Mesodermal cell (in vitro differentiated cells): ENCODE data around the gene DNAH17.

Source experiments
- H3K27ac ChIP-seq: 2 replicates; pipeline ENCODE4 v1.7.0; 2013; ENCODE audit warnings: mild to moderate bottlenecking, low read depth, low read length, moderate library complexity; ENCODE audit not compliant: severe bottlenecking
- H3K36me3 ChIP-seq: 2 replicates; pipeline ENCODE4 v1.7.1; 2013; ENCODE audit warnings: mild to moderate bottlenecking, low read length, moderate library complexity; ENCODE audit not compliant: control insufficient read depth, insufficient read depth
- H3K4me1 ChIP-seq: one replicate; pipeline ENCODE4 v1.7.1; 2013; ENCODE audit warnings: mild to moderate bottlenecking, low read length; ENCODE audit not compliant: insufficient read depth, control insufficient read depth, poor library complexity, severe bottlenecking
- H3K4me3 ChIP-seq: 2 replicates; pipeline ENCODE4 v1.7.0; 2013; ENCODE audit warnings: low read length, control low read depth, mild to moderate bottlenecking; ENCODE audit not compliant: insufficient read depth, poor library complexity, severe bottlenecking; ENCODE audit errors: extremely low read depth
- H3K9me3 ChIP-seq: 2 replicates; pipeline ENCODE4 v1.7.1; 2013; ENCODE audit warnings: mild to moderate bottlenecking, low read length, moderate library complexity; ENCODE audit not compliant: control insufficient read depth
- WGBS, 2 experiments: methylation state at CpG; one replicate each; pipeline ENCODE4 v1.1.5; 2013; ENCODE audit warnings: missing lambda C conversion rate in 2 of 2; ENCODE audit not compliant: insufficient coverage in 2 of 2; 5-methylcytosine and 5-hydroxymethylcytosine counted together

DNAH17 gene

DNA sequence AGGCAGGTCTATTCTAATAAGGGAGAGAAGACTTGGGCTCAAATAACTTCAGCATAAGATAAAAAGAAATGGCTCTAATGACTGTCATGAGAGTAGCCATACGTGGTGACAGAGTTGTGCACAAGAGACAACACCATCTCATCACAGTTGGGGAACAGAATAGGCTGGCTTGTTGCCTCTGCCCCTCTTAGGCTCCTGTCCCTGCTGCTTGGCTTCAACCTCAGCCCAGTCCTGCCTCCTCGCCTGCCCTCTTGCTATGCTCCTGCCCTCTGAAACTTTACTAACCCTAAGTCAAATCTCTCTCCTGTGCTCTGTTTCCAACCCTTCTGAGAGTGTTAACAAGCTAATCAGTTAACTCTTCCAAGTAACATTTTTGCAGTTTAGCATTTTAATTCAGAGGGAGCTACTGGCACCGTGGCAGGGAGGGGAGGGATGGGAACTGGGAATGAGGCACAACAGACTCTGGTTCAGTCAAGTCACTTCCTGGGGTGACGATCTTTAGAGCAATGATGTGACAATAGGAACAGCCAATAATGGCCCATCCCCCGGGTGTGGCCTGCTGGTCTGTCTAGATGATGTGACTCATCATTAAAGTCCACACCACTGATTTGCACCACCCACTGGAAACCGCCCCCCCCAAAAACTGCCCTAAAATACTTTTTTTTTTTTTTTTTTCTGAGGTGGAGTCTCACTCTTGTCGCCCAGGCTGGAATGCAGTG lies 35.5 kb downstream of the DNAH17 start:
- 76 to 77% methylated on average over 5 of the region's 7 CpGs for WGBS, 2 experiments
- Histone ChIP-seq H3K9me3 (no peaks in the 10 kb centered on the region), H3K4me3 (no peak overlapping the region), H3K4me1 (no peaks in the 10 kb centered on the region), H3K27ac (no peak overlapping the region), H3K36me3 (no peaks in the 10 kb centered on the region)

DNA sequence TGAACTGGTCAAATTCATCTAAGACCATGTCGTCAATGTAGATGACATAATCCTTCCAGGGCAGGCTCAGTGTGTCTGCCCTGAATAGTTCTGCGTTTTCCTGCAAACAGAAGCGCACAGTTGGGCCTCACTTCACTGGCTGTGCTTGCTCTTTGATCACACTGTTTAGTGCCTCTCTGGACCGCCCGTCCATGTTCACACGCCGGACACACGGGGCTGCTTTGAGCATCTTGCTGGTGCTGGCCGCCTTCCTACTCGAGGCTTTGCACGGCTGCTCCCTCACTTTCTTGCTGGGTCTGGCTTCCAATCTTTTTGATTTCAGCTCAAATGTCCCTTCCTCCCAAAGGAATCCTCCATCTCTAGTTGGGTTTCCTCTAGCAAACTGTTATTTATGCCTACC lies 37.4 kb downstream of the DNAH17 start:
- Histone ChIP-seq H3K4me1 (no peaks in the 10 kb centered on the region), H3K9me3 (no peaks in the 10 kb centered on the region), H3K36me3 (no peaks in the 10 kb centered on the region), H3K4me3 (no peak overlapping the region), H3K27ac (no peak overlapping the region)
- 90 to 94% methylated on average over 11 of the region's 11 CpGs for WGBS, 2 experiments

DNA sequence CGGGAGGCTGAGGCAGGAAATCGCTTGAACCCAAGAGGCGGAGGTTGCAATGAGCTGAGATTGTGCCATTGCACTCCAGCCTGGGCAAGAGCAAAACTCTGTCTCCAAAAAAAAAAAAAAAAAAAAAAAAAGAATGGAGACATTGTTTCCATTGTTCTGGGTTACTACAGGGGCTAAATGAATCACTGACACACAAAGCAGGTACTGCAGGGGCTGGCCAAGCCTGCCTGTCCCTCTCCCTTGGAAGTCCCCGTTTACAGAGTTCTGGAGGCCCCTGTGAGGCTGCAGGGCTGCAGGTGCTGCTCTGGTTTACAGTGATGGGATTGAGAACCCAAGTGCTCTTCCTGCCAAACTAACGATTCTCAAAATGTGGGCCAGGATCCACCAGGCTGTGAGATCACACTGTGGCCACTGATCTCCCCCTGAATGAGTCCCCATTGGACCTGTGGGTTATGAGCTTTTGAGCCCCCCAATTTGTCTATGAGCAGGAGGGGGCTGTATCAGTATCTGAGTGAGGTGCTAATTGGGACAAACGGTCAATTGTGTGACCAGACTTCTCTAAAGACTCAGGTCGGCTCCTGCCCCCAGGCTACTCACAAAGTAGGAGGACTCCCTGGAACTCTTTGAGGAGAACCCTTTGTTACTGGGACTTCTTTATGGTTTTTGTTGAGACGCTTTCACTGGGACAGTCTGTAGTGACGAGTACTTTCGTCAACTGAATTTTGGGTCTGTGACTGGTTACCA lies 39.0 kb downstream of the DNAH17 start:
- Histone ChIP-seq H3K4me3 (no peak overlapping the region), H3K4me1 (no peaks in the 10 kb centered on the region), H3K9me3 (no peaks in the 10 kb centered on the region), H3K36me3 (no peaks in the 10 kb centered on the region), H3K27ac (no peak overlapping the region)
- 73 to 76% methylated on average over 5 to 6 of the region's 10 CpGs for WGBS, 2 experiments

DNA sequence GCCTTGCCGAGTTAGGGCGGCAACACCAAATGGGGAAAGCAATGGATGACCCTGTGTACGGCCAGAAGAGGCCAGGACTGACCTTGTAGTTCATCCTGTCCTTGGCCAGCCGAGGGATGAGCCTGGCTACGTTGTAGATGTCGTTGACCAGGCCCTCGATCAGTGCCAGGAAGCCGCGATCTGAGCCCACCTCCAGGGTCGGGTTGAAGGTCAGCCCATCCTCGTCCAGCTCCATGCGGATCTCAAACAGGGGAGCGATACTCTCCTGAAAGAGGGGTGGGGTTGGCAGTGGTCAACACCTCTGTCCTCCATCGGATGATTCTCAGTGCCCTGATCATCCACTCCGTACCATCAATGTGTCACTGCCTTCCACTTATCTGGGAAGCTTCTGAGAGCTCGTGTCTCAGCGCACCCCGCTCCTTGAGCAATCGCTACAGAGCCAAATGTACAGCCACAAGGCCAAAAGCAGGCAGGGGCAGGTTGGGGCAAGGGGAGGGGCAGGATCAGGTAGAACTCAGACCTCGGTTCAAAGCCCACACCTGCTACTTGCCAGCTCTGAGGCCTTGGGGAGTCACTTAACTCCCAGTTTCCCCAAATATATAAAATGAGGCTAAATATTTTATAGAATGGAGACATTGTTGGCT lies 39.9 kb downstream of the DNAH17 start:
- no peaks in the 10 kb centered on the region for H3K4me1 ChIP-seq
- H3K27ac ChIP-seq = no peak overlapping the region
- no peaks in the 10 kb centered on the region for H3K9me3 ChIP-seq
- no peak overlapping the region for H3K4me3 ChIP-seq
- 90 to 94% methylated on average over 18 to 19 of the region's 20 CpGs for WGBS, 2 experiments
- H3K36me3 ChIP-seq = no peaks in the 10 kb centered on the region

DNA sequence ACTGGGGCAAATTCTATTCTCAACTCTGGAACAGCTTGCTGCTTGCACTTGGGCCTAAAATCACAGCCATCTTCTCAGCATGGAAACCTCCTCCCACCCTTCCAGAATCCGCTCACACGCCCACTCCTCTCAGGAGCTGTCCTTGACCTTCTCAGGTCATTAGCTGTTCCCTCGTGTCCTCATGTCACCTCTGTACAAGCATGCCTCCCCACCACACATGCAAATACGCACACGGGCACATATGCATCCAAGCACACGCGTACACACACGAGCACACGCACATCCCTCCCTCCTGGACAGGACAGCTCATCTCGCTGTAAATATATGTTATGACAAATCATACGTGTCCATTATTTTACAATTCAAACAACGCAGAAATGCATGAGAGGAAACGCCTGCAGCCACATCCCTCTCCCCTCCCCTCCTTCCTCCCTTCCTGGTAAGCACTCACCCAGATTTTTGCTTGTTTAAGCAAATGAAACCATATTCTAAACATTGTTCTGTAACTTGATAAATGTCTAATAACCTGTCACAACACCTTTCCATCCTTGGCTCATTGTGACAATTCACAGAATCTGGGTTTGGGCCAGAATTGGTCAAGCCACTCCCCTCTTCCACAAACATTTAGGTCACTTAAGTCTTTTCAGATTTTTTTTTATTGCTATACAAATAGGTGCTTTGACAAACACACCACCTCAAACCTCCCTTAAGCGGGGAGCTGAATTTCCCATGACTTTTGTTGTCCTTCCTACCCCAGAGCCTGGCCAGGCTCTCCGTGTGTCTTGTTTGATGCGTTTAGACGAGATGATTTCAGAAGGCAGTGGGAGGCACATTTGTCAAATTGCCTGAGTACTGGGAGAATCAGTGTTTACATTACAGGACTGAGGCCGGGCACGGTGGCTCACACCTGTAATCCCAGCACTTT lies 41.7 kb downstream of the DNAH17 start:
- no peaks in the 10 kb centered on the region for H3K9me3 ChIP-seq
- H3K36me3 ChIP-seq = no peaks in the 10 kb centered on the region
- WGBS, 2 experiments = 87 to 88% methylated on average over 11 to 18 of the region's 19 CpGs
- no peak overlapping the region for H3K27ac ChIP-seq
- H3K4me1 ChIP-seq = no peaks in the 10 kb centered on the region
- no peak overlapping the region for H3K4me3 ChIP-seq

DNA sequence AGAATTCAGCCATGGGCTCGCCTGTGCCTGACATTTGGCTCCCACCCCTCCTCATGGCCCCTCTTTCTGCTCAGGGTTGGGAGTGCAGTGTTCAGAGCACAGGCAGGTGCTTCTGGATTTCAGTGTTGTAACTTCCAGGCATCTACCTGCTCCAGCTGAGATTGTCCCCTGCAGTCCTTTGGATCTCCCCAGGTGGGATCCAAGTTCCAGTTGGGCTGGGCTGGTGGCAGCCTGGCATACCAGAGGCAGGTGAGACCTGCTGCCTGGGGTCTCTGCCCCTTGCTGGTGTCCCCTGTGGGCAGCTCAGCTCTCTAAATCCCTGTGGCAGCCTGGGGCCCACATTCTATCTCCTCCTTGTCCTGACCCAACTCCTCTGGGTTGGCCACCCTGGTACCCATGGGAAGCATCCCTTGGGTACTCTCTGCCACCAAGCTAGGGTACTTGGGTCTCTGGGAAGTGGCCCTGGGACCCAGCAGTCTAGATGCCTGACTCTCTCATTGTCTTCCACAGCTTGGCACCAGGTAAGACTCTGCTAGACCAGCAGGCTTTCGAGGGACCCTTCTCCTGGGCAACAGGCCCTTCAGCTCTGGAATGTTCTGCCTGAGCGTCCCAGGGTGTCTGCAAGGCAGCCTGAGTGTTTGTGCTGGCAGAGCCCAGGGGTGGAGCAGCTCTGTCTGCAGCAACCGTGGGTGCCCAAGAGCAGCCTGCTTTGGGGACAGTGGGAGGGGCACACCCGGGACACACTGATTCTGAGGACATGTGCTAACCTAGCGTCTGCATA lies 42.5 kb downstream of the DNAH17 start:
- WGBS, 2 experiments = 79 to 91% methylated on average over 6 of the region's 6 CpGs
- Histone ChIP-seq H3K4me1 (no peaks in the 10 kb centered on the region), H3K36me3 (no peaks in the 10 kb centered on the region), H3K9me3 (no peaks in the 10 kb centered on the region), H3K4me3 (no peak overlapping the region), H3K27ac (no peak overlapping the region)

DNA sequence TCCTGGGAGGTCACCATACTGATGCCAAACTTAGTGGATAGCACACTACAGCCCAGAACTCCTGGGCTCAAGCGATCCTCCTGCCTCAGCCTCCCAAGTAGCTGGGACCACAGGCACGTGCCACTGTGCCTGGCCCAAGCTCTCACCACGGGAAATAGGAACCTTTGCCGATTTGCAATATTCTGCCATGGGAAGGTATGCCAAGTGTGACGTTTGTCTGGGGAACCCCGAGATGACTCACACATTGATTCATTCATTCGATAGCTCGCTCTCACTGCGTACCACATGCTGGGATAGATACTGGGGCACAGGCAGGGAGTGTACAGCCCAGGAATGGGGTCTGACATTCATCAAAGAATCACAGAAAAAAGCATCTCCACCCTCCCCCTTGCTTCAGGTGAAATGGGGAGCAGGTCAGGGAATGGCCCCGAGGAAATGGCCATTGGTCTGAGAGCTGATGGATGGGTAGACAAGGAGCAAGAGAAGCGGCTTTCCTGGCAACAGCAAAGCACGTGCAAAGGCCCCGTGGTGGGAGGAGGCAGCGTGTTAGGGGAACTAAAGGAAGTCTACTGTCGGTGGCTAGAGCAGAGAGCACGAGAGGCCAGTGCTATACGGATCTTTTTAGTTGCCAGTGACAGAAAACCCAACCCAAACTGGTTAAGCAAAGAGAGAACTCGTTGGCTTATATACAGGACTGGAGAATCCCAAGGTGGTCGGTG lies 44.1 kb downstream of the DNAH17 start:
- Histone ChIP-seq H3K4me1 (no peaks in the 10 kb centered on the region), H3K9me3 (no peaks in the 10 kb centered on the region), H3K27ac (no peak overlapping the region), H3K4me3 (no peak overlapping the region), H3K36me3 (no peaks in the 10 kb centered on the region)
- 89% methylated on average over 17 to 19 of the region's 19 CpGs for WGBS, 2 experiments

DNA sequence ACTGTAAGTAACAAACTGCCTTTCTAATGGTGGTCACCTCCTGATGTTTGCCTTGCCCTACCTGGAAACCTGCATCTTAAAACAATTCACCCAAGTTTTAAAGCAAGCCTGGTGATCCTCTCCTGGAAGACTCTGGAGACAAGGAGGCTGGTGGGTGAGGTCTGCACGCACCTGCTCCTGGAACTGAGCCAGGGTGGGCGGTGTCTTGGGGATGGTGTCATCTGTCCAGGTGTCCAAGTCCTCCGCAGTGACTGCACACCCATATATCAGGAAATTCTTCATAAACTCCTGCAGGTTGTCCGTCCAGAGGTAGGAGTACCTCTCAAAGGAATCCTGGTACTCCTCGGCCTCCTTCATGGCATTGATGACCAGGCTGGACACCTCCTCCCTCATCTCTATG lies 44.9 kb downstream of the DNAH17 start:
- Histone ChIP-seq H3K4me1 (no peaks in the 10 kb centered on the region), H3K9me3 (no peaks in the 10 kb centered on the region), H3K4me3 (no peak overlapping the region), H3K27ac (no peak overlapping the region), H3K36me3 (no peaks in the 10 kb centered on the region)
- WGBS, 2 experiments = 100% methylated on average over 1 of the region's 5 CpGs; no CpG with 5 or more reads in 1 of the 2 experiments

DNA sequence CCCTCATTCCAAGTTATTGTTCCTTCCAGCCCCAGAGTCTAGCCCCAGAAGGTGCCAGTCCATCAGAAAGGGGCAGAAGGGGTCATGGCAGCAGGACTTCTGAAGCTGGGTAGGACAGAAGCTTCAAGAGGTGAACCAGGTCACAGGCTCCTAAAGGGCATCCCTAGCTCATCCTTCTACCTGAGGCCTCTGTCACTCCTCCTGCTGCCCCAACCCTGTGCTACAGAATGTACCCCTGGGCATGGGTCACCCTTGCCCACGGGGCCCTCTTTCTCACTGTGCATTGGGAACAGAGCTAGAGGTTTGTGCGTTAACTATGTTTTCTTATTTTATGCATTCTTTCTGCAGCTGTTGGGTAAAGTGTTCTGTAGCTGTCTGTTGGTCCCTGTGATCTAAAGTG lies 46.5 kb downstream of the DNAH17 start:
- H3K9me3 ChIP-seq = no peaks in the 10 kb centered on the region
- 80 to 93% methylated on average over 2 of the region's 2 CpGs for WGBS, 2 experiments
- H3K4me3 ChIP-seq = no peak overlapping the region
- no peaks in the 10 kb centered on the region for H3K36me3 ChIP-seq
- H3K4me1 ChIP-seq = no peaks in the 10 kb centered on the region
- no peak overlapping the region for H3K27ac ChIP-seq
